NCI-H1092 treated with DMSO at 0.1 percent for 48 hours (cell line): ENCODE measurements around the gene GPR27.

Source experiments
- DNase-seq: peaks from one replicate; lab custom pipeline; 2025; lab: John Stamatoyannopoulos, UW

The GPR27 gene, protein sequence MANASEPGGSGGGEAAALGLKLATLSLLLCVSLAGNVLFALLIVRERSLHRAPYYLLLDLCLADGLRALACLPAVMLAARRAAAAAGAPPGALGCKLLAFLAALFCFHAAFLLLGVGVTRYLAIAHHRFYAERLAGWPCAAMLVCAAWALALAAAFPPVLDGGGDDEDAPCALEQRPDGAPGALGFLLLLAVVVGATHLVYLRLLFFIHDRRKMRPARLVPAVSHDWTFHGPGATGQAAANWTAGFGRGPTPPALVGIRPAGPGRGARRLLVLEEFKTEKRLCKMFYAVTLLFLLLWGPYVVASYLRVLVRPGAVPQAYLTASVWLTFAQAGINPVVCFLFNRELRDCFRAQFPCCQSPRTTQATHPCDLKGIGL

DNA sequence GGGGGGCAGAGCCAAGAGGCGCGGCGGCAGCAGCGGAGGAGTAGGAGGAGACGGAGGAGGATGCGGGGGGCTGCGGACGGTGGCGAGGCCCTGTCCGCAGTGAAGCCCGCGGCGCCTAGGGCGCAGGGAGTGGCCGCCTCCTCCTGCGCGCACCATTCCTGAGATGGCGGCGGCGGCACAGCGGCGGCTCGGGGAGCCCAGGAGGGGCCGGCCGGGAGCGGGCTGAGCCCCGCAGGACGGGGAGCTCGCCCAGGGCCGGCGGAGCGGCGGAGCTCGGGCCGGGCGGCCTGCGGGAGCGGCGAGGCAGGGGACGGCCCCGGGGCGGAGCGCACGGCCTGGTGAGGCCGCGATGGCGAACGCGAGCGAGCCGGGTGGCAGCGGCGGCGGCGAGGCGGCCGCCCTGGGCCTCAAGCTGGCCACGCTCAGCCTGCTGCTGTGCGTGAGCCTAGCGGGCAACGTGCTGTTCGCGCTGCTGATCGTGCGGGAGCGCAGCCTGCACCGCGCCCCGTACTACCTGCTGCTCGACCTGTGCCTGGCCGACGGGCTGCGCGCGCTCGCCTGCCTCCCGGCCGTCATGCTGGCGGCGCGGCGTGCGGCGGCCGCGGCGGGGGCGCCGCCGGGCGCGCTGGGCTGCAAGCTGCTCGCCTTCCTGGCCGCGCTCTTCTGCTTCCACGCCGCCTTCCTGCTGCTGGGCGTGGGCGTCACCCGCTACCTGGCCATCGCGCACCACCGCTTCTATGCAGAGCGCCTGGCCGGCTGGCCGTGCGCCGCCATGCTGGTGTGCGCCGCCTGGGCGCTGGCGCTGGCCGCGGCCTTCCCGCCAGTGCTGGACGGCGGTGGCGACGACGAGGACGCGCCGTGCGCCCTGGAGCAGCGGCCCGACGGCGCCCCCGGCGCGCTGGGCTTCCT, at the start of gene GPR27:
Gene GPR27 (plus strand): TSS at position 155 of the 909 bp plus-strand sequence. CDS start 195 bp downstream, at position 350.
- DNase-seq: peak; percentile 11

DNA sequence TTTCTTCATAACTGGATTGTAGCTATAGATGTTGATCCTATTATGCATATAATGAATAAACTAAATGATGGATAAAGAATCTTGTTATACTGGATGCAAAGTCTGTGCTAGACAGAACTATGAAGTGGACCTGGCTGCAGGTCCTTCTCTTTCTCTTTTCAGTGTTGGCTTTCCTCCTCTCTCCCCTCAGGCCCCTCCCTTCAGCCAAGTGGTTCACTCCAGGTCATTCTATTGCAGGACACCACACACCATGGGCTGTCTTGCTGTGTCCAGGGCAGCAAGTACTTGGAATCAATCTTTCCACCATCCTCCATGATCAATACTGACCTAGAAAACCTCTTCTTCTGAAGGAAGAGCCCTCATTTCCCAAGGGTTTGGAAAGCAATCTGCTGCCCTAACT, 48.7 kb upstream of the GPR27 start:
- no peak for DNase-seq

DNA sequence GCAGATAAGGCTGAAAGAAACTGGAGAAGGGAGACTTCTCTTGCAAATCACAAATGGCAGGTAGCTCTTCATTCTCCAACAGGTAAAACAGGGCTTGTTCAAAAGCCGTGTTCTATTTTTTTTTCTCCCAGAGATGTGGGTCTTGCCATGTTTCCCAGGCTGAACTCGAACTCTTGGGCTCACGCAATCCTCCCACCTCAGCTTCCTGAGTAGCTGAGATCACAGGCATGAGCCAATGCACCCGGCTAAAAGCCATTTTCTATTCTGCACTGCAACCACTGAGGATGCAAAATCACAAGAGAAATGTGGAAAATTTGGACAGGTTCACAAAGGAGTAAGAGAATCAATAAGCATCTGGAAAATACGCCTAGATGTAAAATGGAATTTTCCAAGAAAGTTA, 48.0 kb upstream of the GPR27 start:
- DNase-seq: no peak

DNA sequence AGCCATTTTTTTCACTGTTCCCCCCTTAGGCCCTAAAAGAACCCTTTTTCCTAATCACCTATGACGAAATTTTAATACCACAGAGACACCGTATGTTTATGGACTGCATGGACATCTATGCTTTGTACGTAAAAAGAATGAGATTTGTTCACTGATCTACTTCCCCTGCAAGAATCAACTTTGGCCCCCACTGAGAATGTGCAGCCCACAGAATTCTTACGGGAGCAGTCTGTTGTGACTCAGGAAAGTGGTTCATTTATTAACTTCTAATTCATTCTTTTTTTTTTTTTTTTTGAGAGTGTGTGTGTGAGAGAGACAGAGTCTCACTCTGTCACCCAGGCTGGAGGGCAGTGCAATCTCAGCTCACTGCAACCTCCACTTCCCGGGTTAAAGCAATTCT, 46.1 kb upstream of the GPR27 start:
- no peak for DNase-seq

DNA sequence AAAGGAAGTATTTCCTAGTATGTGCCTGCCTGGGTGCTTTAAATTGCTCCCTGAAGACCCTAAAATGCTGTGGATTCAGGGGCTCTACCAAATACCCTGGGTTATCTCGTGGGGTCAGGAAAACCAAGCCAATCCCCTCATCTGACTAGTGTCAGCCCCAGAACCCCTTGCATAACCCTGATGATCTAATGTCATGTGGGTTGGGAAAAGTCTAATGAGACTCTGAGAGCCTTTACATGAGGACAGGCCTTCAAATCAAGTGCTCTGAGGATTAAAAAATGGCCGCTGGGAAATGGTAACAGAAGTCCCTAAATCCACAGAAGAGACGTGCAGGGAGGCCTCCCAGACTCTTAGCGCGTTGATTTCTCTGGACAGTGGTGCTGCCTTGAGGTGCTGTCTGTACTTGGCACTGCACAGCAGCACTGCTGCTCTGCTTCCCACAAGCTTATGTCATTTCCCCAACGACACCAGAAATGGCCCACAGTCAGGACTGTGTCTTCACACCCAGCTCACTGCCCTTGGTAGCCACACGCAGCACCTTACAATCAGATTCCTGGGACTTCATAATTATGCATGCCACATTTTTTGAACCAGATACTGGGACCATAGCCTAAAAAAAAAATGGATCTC, 45.1 kb upstream of the GPR27 start:
- no peak for DNase-seq

DNA sequence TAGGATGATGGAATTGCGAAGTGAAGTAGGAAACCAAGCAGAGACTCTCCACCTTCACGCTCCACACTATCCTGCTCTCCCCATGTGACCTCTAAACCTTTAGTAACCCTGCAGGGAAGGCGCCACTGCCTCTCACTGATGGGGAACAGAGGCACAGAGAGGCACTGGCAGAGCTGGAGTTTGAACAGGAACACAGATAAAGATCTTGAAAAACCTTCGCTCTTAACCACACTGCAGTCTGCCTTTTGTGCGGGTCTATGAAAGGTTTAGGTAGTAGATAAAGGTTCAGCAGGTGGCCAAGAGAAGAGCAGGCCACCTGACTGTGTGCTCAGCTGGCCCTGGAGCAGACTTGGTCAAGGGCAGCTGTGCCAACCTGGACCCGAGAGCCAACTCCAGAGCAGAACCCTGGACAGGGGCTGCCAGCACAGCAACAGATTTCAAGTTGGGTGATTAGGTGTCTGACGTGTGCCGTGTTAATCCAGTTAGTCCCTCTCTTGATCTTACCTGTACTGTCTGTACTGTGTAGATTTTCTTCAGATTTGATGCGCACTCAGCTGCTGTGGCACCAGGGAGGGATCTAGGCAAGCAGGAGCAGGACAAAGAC, 43.6 kb upstream of the GPR27 start:
- DNase-seq: no peak

DNA sequence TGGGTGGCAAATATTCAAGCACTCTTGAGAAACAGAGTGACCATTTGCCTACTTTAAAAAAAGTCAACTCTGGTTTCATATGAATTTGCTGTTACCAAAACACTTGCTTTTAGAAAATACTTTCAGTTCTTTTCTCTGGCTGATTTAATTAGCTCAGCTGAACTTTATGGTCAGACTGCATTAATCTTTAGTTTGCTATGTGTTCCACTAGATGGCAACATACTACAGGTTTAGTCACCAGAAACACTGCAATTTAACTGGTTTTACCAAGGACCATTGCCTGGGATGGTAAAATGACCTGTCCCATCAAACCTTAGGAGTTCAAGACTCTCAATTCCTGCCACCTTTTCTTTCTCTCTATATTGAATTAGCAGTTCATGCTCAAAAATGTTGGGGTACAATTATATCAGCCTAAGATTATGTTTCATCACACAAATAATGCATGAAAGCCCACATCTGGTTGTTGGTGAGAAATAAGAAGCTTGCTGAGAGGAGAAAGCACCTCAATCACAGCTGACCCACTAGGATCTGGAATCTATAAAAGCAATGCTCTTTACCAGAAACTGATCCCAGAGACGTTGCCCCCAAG, 42.7 kb upstream of the GPR27 start:
- DNase-seq: peak; percentile 9

DNA sequence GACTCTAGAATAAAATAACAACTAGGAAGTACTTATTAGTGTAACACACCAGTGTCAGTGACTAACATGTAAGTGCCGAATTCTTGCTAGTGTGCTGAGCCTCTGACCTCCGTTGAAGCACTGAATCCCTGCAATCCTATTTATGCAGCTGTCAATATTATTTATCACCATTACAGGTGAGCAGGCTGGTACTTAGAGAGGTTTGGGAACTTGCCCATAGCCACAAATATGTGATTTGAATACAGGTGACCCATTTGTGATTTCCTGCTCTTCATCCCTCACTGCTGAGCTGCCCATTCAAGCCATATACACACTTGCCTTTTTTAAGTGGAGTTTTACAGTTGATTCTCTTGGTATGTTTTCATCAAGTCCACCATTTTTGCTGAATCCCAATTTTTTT, 40.6 kb upstream of the GPR27 start:
- DNase-seq: peak; percentile 53

DNA sequence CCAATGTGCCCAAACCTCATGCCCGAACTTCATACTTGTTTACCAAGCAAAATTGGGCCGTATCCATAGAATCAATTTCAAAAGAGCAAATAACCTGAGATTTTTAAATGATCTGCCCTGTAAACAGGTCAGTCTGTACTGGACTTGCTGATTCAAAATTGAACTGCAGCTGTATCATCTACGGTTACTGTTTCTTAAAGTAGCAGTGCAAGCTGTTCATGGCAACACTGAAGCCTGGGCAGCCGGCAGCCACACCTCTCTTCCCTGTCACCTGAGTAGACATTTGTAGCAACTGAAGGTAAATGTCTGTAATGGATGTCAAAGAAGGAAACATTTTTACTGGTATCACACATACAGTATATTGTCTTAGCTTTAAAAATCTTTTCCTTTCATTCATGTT, 39.1 kb upstream of the GPR27 start:
- no peak for DNase-seq

DNA sequence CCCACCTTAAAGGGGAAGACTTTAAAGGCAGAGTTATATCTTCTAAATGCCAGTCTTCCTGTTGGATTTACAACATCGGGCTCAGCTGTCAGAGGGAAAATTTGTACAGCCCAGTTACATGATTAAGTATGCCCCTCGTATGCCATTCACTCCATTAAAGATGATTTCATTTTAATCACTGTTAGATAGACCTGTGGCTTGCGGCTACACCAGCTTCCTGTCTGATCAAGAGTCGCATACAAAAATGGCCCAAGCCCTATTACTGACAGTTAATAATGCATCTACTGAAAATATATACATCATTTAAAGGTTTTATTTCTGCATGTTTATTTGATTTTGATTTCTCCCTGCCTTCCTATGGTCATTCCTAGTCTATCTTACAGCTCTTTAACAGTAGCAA, 35.6 kb upstream of the GPR27 start:
- DNase-seq: no peak

DNA sequence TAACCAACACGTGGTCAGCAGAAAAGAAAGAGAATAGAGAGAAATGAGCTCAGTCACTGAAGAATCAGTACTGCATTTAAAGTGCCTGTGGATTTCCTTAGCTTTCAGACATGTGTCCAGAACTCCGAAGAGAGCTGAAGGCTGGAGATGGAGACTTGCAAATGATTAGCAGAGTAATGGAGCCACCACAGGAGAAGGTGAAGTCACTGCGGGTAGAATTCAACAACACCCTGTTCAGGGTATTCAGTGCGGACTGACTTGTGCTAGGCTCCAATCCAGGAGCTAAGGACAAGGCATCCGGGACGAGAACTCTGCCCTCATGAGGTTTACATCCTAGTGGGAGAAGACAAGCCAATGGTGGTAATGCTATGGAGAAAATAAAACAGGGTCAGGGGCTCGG, 32.7 kb upstream of the GPR27 start:
- no peak for DNase-seq

DNA sequence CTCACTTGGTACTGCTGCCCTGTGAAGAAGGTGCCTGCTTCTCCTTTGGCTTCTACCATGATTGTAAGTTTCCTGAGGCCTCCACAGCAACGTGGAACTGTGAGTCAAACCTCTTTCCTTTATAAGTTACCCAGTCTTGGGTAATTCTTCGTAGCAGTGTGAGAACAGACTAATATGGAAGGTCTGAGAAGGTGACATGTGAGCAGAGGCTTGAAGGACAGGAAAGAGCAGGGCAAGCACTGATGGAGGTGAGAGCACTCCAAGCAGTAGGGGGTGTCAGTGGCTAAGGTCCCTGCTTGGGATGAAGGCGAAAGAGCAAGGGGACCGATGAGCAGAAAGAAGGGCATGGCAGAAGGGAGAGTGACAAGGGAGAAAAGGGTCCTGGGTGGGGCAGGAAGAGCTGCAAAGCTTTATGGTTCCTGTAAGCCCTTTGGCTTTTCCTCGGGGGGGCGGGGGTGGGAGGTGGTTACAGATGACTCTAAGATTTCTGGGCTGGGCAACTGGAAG, 32.0 kb upstream of the GPR27 start:
- DNase-seq: no peak

DNA sequence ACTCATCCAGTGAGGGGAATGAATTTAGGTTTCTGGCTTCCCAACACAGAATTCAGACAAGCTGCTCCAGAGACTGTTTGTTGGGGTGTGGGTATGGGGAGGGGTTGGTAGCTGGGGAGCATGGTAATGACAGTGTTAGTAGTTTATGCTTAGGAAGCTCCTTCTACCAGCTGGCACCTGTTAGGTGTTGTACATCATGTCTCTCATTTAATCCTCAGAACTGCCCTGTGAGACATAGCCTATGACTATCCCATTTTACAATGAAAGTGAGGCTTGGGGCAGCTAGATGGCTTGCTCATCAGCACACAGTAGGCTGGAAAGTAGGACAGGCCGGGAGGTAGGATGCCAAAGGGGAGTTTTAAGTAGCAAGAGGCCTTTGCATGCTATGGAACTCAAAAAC, 31.0 kb upstream of the GPR27 start:
- DNase-seq: no peak

DNA sequence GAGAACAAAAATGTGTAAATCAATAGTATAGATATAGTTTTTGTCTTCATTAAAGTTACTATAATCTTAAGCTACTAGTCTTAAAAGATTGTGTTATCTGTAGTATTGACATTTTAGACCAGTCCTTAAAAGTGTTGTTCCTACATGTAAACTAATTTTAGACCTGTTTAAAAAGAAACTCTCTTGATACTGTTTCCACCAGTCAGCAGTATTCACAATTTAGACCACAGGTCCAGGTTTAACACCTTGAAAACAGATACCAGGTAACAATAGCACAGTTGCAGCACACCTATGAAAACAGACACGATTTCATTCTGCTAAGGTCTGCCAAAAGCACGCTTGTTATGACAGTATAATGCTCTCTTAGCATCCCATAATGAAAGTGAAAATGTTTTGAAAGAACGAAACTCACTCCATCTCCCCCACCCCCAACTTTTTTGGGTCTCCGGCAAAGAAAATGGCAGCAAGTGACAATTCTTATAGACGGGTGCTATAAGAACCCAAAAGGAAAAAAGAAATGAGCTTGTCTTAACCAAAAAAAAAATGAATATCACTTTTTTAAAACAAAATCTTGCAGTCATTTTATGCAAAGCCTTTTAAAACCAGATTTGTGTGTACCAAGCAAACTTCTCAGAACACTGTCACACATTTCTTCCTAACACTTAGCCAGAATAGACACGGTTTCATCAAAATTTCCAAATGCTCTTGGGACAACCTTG, 30.0 kb upstream of the GPR27 start:
- no peak for DNase-seq

DNA sequence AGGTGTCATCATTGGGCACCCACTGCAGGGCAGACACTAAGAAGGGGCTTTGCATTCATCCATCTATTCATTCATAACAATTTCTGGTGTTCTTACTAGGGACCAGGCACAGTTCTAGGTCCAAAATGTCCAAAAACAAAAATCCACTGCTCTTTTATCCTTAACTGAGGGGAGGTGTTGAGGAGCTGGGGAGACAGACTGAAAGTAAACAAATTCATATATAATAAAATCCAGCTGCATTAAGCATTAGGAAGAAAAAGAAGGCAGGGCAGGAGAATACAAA, 29.5 kb upstream of the GPR27 start:
- no peak for DNase-seq

DNA sequence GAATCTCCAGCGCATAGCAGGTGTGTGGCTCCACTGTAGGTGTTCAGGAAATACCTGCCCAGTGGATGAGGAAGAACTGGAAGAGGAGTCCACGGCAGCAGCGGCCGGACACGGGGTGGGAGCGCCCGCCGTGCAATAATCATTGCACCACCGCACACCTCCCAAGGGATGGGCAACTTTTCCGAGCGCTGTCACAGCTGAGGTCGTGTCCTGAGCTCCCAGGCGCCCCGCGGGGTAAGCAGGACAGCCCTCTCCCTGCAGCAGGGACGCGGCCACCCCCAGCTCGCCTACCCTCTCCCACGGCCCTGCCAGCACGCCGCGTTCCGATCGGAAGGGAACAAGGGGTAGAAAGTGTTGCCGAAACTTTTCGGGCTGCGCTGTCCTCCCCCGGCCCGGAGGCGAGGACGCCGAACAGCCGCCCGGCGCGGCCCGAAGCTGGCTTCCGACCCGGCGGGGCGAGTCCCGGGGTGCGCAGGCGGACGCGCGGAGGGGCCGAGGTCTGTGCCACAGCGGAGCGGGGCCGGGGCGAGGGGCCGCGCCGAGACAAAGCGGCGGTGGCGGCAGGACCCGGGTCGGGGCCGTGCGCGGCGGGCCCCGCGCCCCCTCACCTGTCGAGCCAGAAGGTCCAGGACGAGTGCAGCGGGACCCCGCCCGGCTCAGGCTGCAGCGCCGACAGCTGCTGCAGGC, 28.9 kb upstream of the GPR27 start:
- no peak for DNase-seq

DNA sequence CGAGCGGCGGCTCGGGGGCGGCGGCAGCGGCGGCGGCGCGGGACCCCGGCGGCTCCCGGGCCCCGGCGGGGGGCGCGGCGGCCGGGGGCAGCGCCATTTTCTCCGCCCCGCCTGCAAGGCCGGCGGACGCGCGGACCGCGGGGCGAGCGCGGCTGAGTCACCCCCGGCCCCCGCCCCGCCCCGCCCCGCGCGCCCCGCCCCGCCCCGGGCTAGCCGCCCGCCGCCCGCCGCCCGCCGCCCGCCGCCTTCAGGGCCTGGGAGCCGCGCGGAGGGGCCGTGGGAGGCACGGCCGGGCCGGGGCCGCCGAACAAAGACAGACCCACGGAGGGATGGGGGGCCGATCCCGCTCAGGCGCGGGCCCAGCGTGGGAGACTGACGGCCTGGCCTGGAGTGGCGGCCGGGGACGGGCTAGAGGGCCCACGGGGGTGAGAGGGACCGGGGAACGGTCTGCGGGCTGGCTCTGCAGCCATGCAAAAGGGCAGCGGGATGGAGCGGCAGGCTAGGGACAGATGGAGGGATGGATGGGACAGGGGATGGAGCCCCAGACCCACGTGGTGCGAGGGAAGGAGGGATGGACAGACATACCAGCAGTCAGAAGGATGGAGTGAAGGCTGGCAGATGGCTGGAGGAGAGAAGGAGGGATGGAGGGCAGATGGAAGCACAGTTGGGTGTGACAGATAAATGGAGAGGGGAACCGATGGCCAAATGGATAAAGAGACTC, 28.2 kb upstream of the GPR27 start, which contains the start of gene EIF4E3:
Gene EIF4E3 (minus strand): TSS at position 132 of the 721 bp plus-strand sequence. CDS start 35 bp downstream, at position 97.
- no peak for DNase-seq

DNA sequence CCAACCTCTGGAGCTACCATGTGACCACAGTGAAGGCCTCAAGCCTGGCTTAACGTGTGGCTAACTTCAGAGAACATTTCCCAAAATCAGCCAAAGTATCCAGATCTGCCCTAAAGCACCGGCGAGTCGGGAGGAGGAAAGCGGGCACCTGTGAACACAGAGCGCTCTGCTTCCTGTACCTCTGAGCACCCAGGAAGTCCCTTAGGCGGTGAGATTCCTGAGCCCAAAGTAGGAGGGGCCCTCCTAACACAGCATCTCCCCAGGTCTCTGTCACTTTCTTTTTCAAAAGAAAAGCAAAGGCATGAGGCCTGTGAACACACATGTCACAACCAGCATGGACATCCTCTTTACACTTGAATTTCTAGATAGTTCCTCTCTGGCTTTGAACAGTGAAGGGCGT, 27.5 kb upstream of the GPR27 start:
- no peak for DNase-seq

DNA sequence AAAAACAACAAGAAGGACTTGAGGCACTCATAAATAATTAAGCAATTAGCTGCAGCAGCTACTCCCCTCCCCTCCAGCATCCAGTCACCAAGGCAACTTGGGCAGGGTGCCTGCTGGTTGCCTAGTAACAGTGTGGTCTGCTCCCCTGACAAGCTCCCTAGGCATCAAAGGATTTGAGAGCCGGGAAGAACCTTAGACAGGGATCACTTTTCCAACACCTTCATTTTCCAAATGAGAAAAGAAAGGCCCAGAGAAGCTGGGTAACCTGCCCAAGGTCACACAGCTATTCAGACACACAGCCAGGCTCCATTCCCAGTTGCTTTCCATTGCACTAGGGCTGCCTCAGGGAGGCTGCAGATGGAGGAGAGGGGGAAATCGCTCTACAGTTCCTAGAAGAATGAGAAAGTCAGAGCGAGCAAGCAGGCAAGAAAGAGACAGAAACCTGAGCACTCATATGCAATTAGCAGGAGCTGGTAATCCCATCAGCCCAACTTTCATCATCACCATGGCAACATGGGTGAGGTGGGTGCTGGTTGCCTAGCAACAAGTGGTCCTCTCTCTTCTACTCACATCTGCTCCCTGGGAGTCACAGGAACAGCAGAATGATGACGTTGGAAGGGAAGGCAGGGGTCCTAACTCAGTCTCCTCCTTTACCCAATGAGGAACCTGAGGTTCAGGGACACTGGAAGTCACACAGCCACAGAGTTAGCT, 24.9 kb upstream of the GPR27 start:
- peak; percentile 16 for DNase-seq
